Neural cell (in vitro differentiated cells): ENCODE results near the gene PRKCG. TPM values are rescaled to one million over a fixed set of nuclear protein-coding genes. Genes with fewer than 3 reads are reported as not detected.

ENCODE experiments used
- H2AFZ ChIP-seq: fragments of 200-600, 300-800 bp; sonication (generic), shearing (Covaris generic); 2 replicates; pipeline ENCODE4 v1.6.0; 2014; ENCODE audit warnings: low read depth, mild to moderate bottlenecking, antibody characterized with exemption, low read length, moderate library complexity
- H3F3A ChIP-seq: fragments of 200-600 bp; shearing (Covaris generic); 2 replicates; pipeline ENCODE4 v1.6.1; 2016; ENCODE audit warnings: mild to moderate bottlenecking, moderate library complexity, mixed read lengths, antibody characterized with exemption, low read length; ENCODE audit not compliant: insufficient read depth, poor library complexity, severe bottlenecking
- H3K27ac ChIP-seq: fragments of 200-600, 300-800 bp; sonication (generic), shearing (Covaris generic); 2 replicates; pipeline ENCODE4 v1.5.1; 2014; ENCODE audit warnings: mild to moderate bottlenecking, low read length, moderate library complexity
- H3K27me3 ChIP-seq: fragments of 300-800, 200-600 bp; sonication (generic), shearing (Covaris generic); 2 replicates; pipeline ENCODE4 v1.6.0; 2014; ENCODE audit warnings: mild to moderate bottlenecking, low read depth, low read length, moderate library complexity; ENCODE audit not compliant: insufficient read depth
- H3K36me3 ChIP-seq: fragments of 300-800, 200-600 bp; sonication (generic), shearing (Covaris generic); 2 replicates; pipeline ENCODE4 v1.5.1; 2014; ENCODE audit warnings: mild to moderate bottlenecking, antibody characterized with exemption, low read length, moderate library complexity; ENCODE audit not compliant: insufficient read depth
- H3K4me2 ChIP-seq: fragments of 300-800, 200-600 bp; sonication (generic), shearing (Covaris generic); 2 replicates; pipeline ENCODE4 v1.6.0; 2014; ENCODE audit warnings: mild to moderate bottlenecking, low read length
- H3K4me3 ChIP-seq: fragments of 300-800, 200-600 bp; sonication (generic), shearing (Covaris generic); 2 replicates; pipeline ENCODE4 v1.5.1; 2014; ENCODE audit warnings: mild to moderate bottlenecking, low read length, moderate library complexity
- H3K79me2 ChIP-seq: fragments of 200-600 bp; shearing (Covaris generic); replicated peaks from 2 replicates; pipeline ENCODE4 v1.6.0; 2014; ENCODE audit warnings: mild to moderate bottlenecking, low read length, moderate library complexity; ENCODE audit not compliant: insufficient read depth
- H3K9ac ChIP-seq: fragments of 300-800, 200-600 bp; sonication (generic), shearing (Covaris generic); 2 replicates; pipeline ENCODE4 v1.6.1; 2016; ENCODE audit warnings: mild to moderate bottlenecking, low read length, mixed read lengths
- H3K9me2 ChIP-seq: fragments of 200-600 bp; shearing (Covaris generic); 2 replicates; pipeline ENCODE4 v1.6.1; 2016; ENCODE audit warnings: mild to moderate bottlenecking, low read length, mixed read lengths; ENCODE audit not compliant: insufficient read depth
- H3K9me3 ChIP-seq: fragments of 200-600, 300-800 bp; sonication (generic), shearing (Covaris generic); 2 replicates; pipeline ENCODE4 v1.6.1; 2016; ENCODE audit warnings: mild to moderate bottlenecking, mixed run types, low read length, moderate library complexity, mixed read lengths
- H4K20me1 ChIP-seq: fragments of 200-600 bp; shearing (Covaris generic); 2 replicates; pipeline ENCODE4 v1.6.1; 2016; ENCODE audit warnings: mild to moderate bottlenecking, mixed run types; ENCODE audit not compliant: insufficient read depth
- CTCF ChIP-seq: fragments of 450-650 bp; IDR thresholded peaks from 2 replicates; pipeline ENCODE4 v1.5.1; 2014; ENCODE audit warnings: antibody characterized with exemption, mild to moderate bottlenecking, moderate library complexity; ENCODE audit not compliant: poor library complexity, severe bottlenecking
- EP300 ChIP-seq: fragments of 450-650 bp; conservative IDR thresholded peaks from 2 replicates; pipeline ENCODE4 v1.6.1; 2014; ENCODE audit warnings: antibody characterized with exemption, mild to moderate bottlenecking, moderate library complexity; ENCODE audit not compliant: poor library complexity, severe bottlenecking
- EZH2 ChIP-seq: fragments of 200-600, 300-800 bp; shearing (Covaris generic), sonication (generic); IDR thresholded peaks from 2 replicates; pipeline ENCODE4 v1.6.1; 2014; ENCODE audit warnings: antibody characterized with exemption, low read length, borderline replicate concordance, mild to moderate bottlenecking; ENCODE audit not compliant: insufficient read depth, poor library complexity, severe bottlenecking
- MXI1 ChIP-seq: fragments of 450-650 bp; conservative IDR thresholded peaks from 2 replicates; pipeline ENCODE4 v1.6.1; 2014; ENCODE audit warnings: antibody characterized with exemption, mild to moderate bottlenecking; ENCODE audit not compliant: poor library complexity, severe bottlenecking
- POLR2AphosphoS5 ChIP-seq: IDR thresholded peaks from 2 replicates; pipeline ENCODE4 v1.6.1; 2012
- RAD21 ChIP-seq: fragments of 450-650 bp; conservative IDR thresholded peaks from 2 replicates; pipeline ENCODE4 v1.6.1; 2014; ENCODE audit warnings: antibody characterized with exemption, mild to moderate bottlenecking, moderate library complexity
- SMC3 ChIP-seq: fragments of 450-650 bp; conservative IDR thresholded peaks from 2 replicates; pipeline ENCODE4 v1.6.1; 2014; ENCODE audit warnings: antibody characterized with exemption, mild to moderate bottlenecking, moderate library complexity; ENCODE audit not compliant: poor library complexity
- TAF1 ChIP-seq: IDR thresholded peaks from 2 replicates; pipeline ENCODE4 v1.6.1; 2012; ENCODE audit warnings: low read depth
- polyA plus RNA-seq: library from polyadenylated mRNA; depleted of rRNA; stranded (reverse); fragments of >200 nt; gene quantifications from 2 replicates; pipeline ENCODE4 v1.2.3, GENCODE V29; 2014
- TF ChIP-seq, protein P1 (sequence below): IDR thresholded peaks from 2 replicates; pipeline ENCODE4 v1.6.1; 2012; ENCODE audit warnings: borderline replicate concordance

Gene PRKCG
- polyA plus RNA-seq, 1 donor from 2014 or later = 0.99 TPM

DNA sequence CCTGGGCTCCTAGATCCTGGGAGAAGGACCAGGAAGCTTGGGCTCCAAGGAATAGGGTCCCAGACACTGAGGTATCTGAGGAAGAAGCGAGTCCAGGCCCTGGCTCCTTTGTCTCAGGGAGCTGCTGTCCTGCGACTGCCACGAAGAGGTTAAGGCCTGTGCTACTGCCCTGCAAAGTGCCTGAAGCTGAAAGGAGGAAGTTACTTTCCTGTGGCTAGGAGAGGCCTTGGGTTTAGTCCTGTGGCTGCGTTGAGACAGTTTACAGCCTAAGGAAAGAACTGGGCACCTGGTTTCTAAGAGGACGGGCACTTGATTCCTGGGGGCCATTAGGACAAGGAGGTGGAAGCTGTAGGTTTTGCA lies 11.5 kb upstream of the PRKCG start:
- Histone ChIP-seq H3K27me3 (no peaks in the 10 kb centered on the region), H3K4me3 (no peak overlapping the region), H3K9ac (no peak overlapping the region), H3F3A (no peaks in the 10 kb centered on the region), H3K9me3 (no peaks in the 10 kb centered on the region), H3K4me2 (no peak overlapping the region), H4K20me1 (peaks cover 14% of the 10 kb centered on the region), H3K27ac (no peak overlapping the region), H3K36me3 (no peaks in the 10 kb centered on the region), H3K79me2 (peaks cover 11% of the 10 kb centered on the region), H3K9me2 (no peaks in the 10 kb centered on the region), H2AFZ (no peak overlapping the region)
- no peak for TF ChIP-seq RAD21
- no peak for TF ChIP-seq TAF1
- TF ChIP-seq, protein P1, sequence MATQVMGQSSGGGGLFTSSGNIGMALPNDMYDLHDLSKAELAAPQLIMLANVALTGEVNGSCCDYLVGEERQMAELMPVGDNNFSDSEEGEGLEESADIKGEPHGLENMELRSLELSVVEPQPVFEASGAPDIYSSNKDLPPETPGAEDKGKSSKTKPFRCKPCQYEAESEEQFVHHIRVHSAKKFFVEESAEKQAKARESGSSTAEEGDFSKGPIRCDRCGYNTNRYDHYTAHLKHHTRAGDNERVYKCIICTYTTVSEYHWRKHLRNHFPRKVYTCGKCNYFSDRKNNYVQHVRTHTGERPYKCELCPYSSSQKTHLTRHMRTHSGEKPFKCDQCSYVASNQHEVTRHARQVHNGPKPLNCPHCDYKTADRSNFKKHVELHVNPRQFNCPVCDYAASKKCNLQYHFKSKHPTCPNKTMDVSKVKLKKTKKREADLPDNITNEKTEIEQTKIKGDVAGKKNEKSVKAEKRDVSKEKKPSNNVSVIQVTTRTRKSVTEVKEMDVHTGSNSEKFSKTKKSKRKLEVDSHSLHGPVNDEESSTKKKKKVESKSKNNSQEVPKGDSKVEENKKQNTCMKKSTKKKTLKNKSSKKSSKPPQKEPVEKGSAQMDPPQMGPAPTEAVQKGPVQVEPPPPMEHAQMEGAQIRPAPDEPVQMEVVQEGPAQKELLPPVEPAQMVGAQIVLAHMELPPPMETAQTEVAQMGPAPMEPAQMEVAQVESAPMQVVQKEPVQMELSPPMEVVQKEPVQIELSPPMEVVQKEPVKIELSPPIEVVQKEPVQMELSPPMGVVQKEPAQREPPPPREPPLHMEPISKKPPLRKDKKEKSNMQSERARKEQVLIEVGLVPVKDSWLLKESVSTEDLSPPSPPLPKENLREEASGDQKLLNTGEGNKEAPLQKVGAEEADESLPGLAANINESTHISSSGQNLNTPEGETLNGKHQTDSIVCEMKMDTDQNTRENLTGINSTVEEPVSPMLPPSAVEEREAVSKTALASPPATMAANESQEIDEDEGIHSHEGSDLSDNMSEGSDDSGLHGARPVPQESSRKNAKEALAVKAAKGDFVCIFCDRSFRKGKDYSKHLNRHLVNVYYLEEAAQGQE = no peak
- no peak for TF ChIP-seq EZH2
- no peak for TF ChIP-seq SMC3
- no peak for TF ChIP-seq EP300
- TF ChIP-seq MXI1 = no peak
- no peak for TF ChIP-seq POLR2AphosphoS5

DNA sequence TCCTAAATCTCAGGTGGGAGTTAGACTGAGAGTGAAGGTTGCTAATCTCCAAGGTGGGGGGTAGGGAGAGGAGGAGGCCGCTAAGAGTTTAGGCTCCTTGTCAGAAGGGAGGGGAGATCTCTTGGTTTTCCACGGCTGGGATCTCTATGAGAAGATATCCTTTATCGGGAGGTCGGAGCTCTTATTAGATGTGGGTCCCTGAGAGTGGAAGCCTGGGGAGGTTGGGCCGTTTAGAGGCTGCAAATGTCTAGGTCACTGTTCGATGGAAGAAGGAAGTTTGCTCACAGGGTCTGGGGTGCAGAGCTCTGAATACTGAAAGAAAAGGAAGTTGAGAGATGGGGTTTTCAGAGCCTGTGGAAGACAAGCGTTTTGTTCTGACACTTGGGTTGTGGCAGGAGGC lies 10.5 kb upstream of the PRKCG start:
- H3K27me3 ChIP-seq = no peaks in the 10 kb centered on the region
- no peak overlapping the region for H3K4me3 ChIP-seq
- H3K9ac ChIP-seq = no peak overlapping the region
- peaks cover 14% of the 10 kb centered on the region for H4K20me1 ChIP-seq
- H2AFZ ChIP-seq = no peak overlapping the region
- H3K79me2 ChIP-seq = peaks cover 8% of the 10 kb centered on the region
- no peaks in the 10 kb centered on the region for H3K36me3 ChIP-seq
- H3F3A ChIP-seq = no peaks in the 10 kb centered on the region
- no peaks in the 10 kb centered on the region for H3K9me2 ChIP-seq
- H3K9me3 ChIP-seq = no peaks in the 10 kb centered on the region
- no peak overlapping the region for H3K4me2 ChIP-seq
- no peak for TF ChIP-seq POLR2AphosphoS5
- TF ChIP-seq RAD21 = no peak
- TF ChIP-seq, protein P1 = no peak
- no peak for TF ChIP-seq SMC3
- TF ChIP-seq CTCF = no peak
- no peak for TF ChIP-seq TAF1
- no peak for TF ChIP-seq EP300
- no peak for TF ChIP-seq EZH2
- TF ChIP-seq MXI1 = no peak
- no peak overlapping the region for H3K27ac ChIP-seq
